SK-N-MC (cell line): ENCODE data around the gene SLC41A3.

Experiments used
- EZH2 ChIP-seq: fragments of 200-600 bp; sonication (generic); IDR thresholded peaks from one replicate; pipeline ENCODE4 v1.6.1; 2017; ENCODE audit warnings: antibody characterized with exemption
- FOXP2 ChIP-seq: optimal IDR thresholded peaks from 2 replicates; pipeline ENCODE3; 2011; ENCODE audit warnings: mild to moderate bottlenecking, moderate library complexity; ENCODE audit not compliant: insufficient read depth; ENCODE audit errors: extremely low read length, control extremely low read depth
- POLR2AphosphoS5 ChIP-seq: IDR thresholded peaks from 2 replicates; pipeline ENCODE4 v1.6.1; 2012; ENCODE audit warnings: mild to moderate bottlenecking, low read depth, low read length, borderline replicate concordance

GRCh38 chr3:126112531-126113237 is 28.8 kb upstream of the SLC41A3 start:
- TF ChIP-seq EZH2: no peak
- TF ChIP-seq POLR2AphosphoS5: no peak
- no peak for TF ChIP-seq FOXP2
